NT2/D1 (cell line): ENCODE measurements around the gene CD22.

Experiments
- YY1 ChIP-seq: IDR thresholded peaks from 2 replicates; pipeline ENCODE4 v1.6.1; 2011; ENCODE audit not compliant: insufficient read length, insufficient read depth
- ZNF274 ChIP-seq: IDR thresholded peaks from 2 replicates; pipeline ENCODE4 v1.6.1; 2011; ENCODE audit warnings: mild to moderate bottlenecking, low read depth, low read length

GRCh38 chr19:35395382-35396199, 66.6 kb downstream of the CD22 start:
- TF ChIP-seq YY1, result no peak
- no peak for TF ChIP-seq ZNF274
